OCI-LY1 (cell line): ENCODE results near the gene STARD13.

Experiments used
- CTCF ChIP-seq: fragments of 200-600 bp; sonication (generic), shearing (Covaris generic); IDR thresholded peaks from 2 replicates; pipeline ENCODE4 v1.5.1; 2017; ENCODE audit warnings: mild to moderate bottlenecking, antibody characterized with exemption, low read length, moderate library complexity, mixed read lengths
- EZH2 ChIP-seq: fragments of 200-600 bp; sonication (generic), shearing (Covaris generic); IDR thresholded peaks from 2 replicates; pipeline ENCODE4 v1.8.0; 2017; ENCODE audit warnings: borderline replicate concordance, mixed run types, mild to moderate bottlenecking, antibody characterized with exemption, low read length, moderate library complexity, mixed read lengths

DNA sequence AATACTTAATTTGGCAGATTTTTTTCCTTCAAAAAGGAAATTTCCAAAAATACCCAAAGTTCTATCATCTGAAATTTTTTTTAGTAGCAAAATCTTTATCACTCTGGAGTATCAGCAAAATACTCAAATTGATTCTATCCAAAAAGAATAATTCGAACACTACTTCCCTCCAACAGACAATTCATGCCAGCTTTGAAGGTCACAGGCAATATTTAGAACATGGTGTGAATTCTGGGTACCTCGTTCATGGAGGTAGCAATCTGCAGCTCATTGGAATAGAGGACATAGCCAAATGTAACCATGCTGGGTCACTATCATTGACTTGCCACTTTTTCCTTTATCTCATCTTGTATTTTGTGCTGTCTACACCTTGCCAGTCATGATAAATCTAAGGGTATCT is 119.8 kb downstream of the STARD13 start:
- TF ChIP-seq CTCF (no peak), EZH2 (no peak)
